ENCODE measurements around the gene MICAL3.

Gene MICAL3

DNA sequence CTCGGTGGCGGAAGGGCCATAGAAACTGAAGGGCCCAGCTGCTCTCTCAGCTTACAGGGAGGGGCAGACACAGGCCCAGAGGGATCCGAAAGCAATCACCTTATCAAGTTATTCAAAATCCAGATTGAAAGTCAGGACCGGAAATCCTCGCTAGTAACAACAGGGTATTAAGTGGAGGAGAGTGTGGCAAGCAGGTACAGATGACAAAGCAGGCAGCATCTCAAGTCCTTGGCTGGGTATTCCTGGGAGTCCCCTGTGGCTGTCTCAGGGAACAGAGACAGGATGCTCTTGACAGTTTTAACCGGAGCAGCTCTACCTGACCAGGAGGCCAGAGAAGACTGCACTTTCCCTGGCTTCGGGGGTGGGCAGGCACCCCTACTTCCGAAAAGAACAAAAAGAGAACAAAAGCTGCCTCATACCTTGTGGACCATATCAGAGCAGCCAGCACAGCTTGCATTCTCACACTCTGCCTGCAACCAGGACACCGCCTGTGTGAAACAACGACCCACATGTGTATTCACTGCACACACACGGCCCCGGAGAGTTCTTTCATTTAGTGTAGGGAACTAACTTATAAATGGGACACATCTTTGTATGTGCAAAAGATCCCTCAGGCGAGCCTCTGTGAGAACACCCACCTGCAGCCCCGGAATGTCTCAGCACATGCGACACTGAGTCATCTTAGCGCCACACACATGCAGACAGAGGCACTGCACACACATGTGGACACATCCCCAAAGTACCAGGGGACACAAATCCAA lies 78.3 kb downstream of the MICAL3 start:
- Histone ChIP-seq H3K36me3 (ENCODE audit: control insufficient read depth, insufficient read depth, low read length) (no peaks in the 10 kb centered on the region), H3K4me3 (ENCODE audit: low read length) (no peak overlapping the region), H3K4me1 (ENCODE audit: control insufficient read depth, insufficient read depth, low read length) (peaks cover 4% of the 10 kb centered on the region; the same call in 1 of the 2 replicates), H3K9me3 (ENCODE audit: control insufficient read depth, insufficient read depth, low read length) (no peaks in the 10 kb centered on the region), H3K27ac (ENCODE audit: low read length) (no peak overlapping the region), H3K27me3 (ENCODE audit: control insufficient read depth, insufficient read depth, low read length) (no peaks in the 10 kb centered on the region)
- WGBS (ENCODE audit: insufficient coverage, insufficient read length), result no CpG with 5 or more reads among the region's 16 CpGs
- no peak for DNase-seq (ENCODE audit: low read depth, low spot score)

- H3K4me3 ChIP-seq (ENCODE audit: low read length), result no peak overlapping the region
- no peaks in the 10 kb centered on the region for H3K27me3 ChIP-seq (ENCODE audit: control insufficient read depth, insufficient read depth, low read length)
- no peaks in the 10 kb centered on the region for H3K9me3 ChIP-seq (ENCODE audit: control insufficient read depth, insufficient read depth, low read length)
- H3K27ac ChIP-seq (ENCODE audit: low read length), result no peak overlapping the region
- WGBS (ENCODE audit: insufficient coverage, insufficient read length), result no CpG with 5 or more reads among the region's 15 CpGs
- no peak for DNase-seq (ENCODE audit: low read depth, low spot score)
- H3K4me1 ChIP-seq (ENCODE audit: control insufficient read depth, insufficient read depth, low read length), result peaks cover 4% of the 10 kb centered on the region; the same call in 1 of the 2 replicates
- H3K36me3 ChIP-seq (ENCODE audit: control insufficient read depth, insufficient read depth, low read length), result no peaks in the 10 kb centered on the region
These were observed 79.0 kb downstream of the MICAL3 start for GRCh38 chr22:17945156-17945887.

DNA sequence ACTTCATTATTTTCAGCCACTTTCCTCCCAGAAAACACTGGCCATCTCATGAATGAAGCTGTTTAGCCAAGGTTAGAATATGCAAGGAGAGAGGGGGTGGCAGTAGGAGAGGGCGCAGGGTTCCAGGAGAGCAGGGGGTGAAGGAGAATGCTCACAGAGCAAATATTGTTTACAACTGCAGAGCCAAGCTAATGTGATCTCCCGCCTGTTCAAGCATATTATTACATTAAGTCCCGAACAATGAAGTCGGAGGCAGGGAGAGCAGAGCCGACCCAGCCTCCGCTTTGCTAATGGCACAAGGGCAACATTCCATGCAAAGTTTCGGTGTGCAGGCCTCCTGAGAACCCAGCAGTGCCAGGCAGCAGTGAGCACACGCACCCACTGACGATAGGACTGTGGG lies 80.1 kb downstream of the MICAL3 start:
- no peaks in the 10 kb centered on the region for H3K36me3 ChIP-seq (ENCODE audit: control insufficient read depth, insufficient read depth, low read length)
- H3K27me3 ChIP-seq (ENCODE audit: control insufficient read depth, insufficient read depth, low read length), result no peaks in the 10 kb centered on the region
- no peaks in the 10 kb centered on the region for H3K9me3 ChIP-seq (ENCODE audit: control insufficient read depth, insufficient read depth, low read length)
- H3K27ac ChIP-seq (ENCODE audit: low read length), result no peak overlapping the region
- no CpG with 5 or more reads among the region's 9 CpGs for WGBS (ENCODE audit: insufficient coverage, insufficient read length)
- no peak for DNase-seq (ENCODE audit: low read depth, low spot score)
- peaks cover 4% of the 10 kb centered on the region; the same call in 1 of the 2 replicates for H3K4me1 ChIP-seq (ENCODE audit: control insufficient read depth, insufficient read depth, low read length)
- no peak overlapping the region for H3K4me3 ChIP-seq (ENCODE audit: low read length)

DNA sequence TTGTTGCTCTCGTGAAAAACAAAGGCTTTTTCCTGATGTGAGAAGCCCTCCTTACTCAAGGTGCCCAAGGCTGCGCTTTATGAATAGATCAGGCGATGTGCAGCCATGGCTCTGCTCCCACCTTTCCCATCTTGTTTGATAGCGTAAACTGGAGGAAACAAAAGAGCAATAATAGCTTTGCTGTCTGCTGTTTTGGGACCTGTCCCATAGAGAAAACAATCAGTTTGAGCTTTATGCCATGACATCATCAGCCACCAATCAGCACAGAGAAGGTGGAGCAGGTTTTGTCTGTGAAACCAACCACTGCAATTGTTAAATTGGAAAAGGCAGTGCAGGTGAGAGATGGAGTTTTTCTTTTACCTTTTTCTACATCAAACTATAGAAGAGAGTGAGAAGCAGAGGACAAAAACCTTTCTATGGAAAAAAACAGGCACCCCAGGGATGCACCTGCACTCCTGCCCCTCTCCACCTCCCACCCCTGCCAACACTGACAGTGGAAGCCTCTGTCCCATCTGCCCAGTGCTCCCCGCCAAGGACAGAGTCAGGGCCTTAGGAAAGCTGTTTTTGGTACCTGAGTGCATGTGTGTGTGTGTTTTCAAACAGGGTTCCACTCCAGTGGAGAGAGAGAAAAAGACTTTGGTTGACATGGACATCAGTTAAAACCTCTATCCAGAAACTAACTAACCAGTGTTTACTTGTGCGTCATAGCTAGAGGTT lies 80.7 kb downstream of the MICAL3 start:
- H3K27me3 ChIP-seq (ENCODE audit: control insufficient read depth, insufficient read depth, low read length), result no peaks in the 10 kb centered on the region
- H3K36me3 ChIP-seq (ENCODE audit: control insufficient read depth, insufficient read depth, low read length), result no peaks in the 10 kb centered on the region
- H3K4me1 ChIP-seq (ENCODE audit: control insufficient read depth, insufficient read depth, low read length), result peaks cover 4% of the 10 kb centered on the region; the same call in 1 of the 2 replicates
- H3K4me3 ChIP-seq (ENCODE audit: low read length), result no peak overlapping the region
- no peak overlapping the region for H3K27ac ChIP-seq (ENCODE audit: low read length)
- no peak for DNase-seq (ENCODE audit: low read depth, low spot score)
- H3K9me3 ChIP-seq (ENCODE audit: control insufficient read depth, insufficient read depth, low read length), result no peaks in the 10 kb centered on the region
- WGBS (ENCODE audit: insufficient coverage, insufficient read length), result no CpG with 5 or more reads among the region's 6 CpGs

DNA sequence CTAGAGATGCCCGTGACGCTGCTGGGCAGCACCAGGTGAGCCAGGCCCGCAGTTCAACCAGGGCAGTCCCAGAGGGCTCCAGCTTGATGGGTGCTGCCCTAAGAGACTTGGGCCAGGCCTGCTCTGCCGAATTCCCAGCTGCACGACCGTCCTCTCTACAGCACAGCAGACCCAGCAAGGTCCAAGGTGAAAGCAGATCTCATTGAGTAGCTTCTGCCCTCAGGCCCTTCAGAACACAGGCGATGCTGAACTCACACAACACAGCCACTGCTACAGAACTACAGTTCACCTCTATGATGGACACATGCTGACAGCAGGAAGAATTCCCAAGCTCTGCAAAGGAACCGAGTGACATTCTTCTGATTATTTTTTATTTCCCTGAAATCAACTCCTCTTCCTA lies 81.6 kb downstream of the MICAL3 start:
- no peaks in the 10 kb centered on the region for H3K27me3 ChIP-seq (ENCODE audit: control insufficient read depth, insufficient read depth, low read length)
- no peak overlapping the region for H3K4me3 ChIP-seq (ENCODE audit: low read length)
- H3K36me3 ChIP-seq (ENCODE audit: control insufficient read depth, insufficient read depth, low read length), result no peaks in the 10 kb centered on the region
- no peak overlapping the region for H3K27ac ChIP-seq (ENCODE audit: low read length)
- DNase-seq (ENCODE audit: low read depth, low spot score), result no peak
- WGBS (ENCODE audit: insufficient coverage, insufficient read length), result no CpG with 5 or more reads among the region's 8 CpGs
- H3K9me3 ChIP-seq (ENCODE audit: control insufficient read depth, insufficient read depth, low read length), result no peaks in the 10 kb centered on the region
- peaks cover 4% of the 10 kb centered on the region; the same call in 1 of the 2 replicates for H3K4me1 ChIP-seq (ENCODE audit: control insufficient read depth, insufficient read depth, low read length)

DNA sequence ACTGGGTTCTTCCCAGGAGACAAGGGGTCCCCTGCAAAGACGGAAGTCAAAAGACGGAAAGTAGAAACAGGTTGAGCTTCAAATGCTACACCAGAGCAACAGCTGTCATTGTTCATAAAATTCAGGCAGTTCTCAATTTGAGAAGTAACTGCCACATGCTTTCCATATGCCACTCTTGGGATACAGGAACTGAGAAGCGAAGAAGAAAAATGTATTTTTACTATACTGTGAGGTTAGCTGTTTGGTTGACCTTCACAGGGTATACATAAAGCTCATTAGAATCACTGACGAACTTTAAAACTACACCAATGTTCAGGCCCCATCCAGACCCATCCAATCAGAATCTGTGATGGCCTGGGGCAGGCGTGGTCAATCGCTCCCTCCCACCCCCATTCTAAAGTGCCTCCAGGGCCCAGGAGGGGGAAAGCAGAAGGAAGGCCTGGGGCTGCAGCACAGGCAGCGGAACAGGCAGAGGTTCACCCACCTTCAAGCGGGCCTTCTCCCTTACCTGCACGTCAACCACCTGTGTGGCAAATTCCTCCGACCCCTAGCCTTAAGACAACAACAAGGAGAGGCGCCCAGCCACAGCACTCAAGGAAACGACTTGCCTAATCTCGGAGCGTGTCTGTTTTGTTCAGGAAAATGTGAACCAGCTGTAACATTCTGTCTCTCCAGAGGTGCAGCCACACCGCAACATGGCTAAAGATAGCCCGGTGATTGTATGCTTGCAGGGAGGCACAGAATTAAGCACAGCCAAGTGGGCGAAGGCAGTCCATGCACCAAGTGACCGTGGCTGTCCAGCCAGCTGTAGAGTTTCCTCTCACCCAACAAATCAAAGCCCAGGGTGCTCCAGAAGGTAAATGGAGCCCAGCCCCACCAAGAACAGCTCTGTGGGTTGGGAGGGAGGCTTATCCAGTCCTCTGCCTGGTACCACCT lies 82.6 kb downstream of the MICAL3 start:
- no CpG with 5 or more reads among the region's 18 CpGs for WGBS (ENCODE audit: insufficient coverage, insufficient read length)
- Histone ChIP-seq H3K27me3 (ENCODE audit: control insufficient read depth, insufficient read depth, low read length) (no peaks in the 10 kb centered on the region), H3K4me1 (ENCODE audit: control insufficient read depth, insufficient read depth, low read length) (peaks cover 4% of the 10 kb centered on the region; the same call in 1 of the 2 replicates), H3K9me3 (ENCODE audit: control insufficient read depth, insufficient read depth, low read length) (no peaks in the 10 kb centered on the region), H3K4me3 (ENCODE audit: low read length) (no peak overlapping the region), H3K36me3 (ENCODE audit: control insufficient read depth, insufficient read depth, low read length) (no peaks in the 10 kb centered on the region), H3K27ac (ENCODE audit: low read length) (no peak overlapping the region)
- DNase-seq (ENCODE audit: low read depth, low spot score), result no peak

- no peak overlapping the region for H3K4me3 ChIP-seq (ENCODE audit: low read length)
- H3K9me3 ChIP-seq (ENCODE audit: control insufficient read depth, insufficient read depth, low read length), result no peaks in the 10 kb centered on the region
These were observed 84.8 kb downstream of the MICAL3 start for GRCh38 chr22:17939579-17939978.

DNA sequence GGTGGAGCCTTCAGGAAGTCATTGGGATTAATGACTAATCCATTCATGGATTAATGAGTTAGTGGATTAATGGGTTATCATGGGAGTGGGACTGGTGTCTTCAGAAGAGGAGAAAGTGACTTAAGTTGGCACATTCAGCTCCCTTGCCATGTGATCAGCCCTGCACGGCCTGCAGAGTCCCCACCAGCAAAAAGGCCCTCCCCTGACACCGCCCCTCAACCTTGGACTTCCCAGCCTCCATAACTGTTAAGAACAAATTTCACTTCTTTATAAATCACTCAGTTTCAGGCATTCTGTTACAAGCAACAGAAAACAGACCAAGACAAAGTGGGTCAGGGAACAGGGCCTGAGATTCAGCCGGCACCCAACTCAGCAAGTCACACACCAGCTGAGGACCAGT lies 85.3 kb downstream of the MICAL3 start:
- no CpG with 5 or more reads among the region's 3 CpGs for WGBS (ENCODE audit: insufficient coverage, insufficient read length)
- H3K36me3 ChIP-seq (ENCODE audit: control insufficient read depth, insufficient read depth, low read length), result no peaks in the 10 kb centered on the region
- no peaks in the 10 kb centered on the region for H3K27me3 ChIP-seq (ENCODE audit: control insufficient read depth, insufficient read depth, low read length)
- H3K27ac ChIP-seq (ENCODE audit: low read length), result no peak overlapping the region
- H3K4me3 ChIP-seq (ENCODE audit: low read length), result no peak overlapping the region
- no peaks in the 10 kb centered on the region for H3K9me3 ChIP-seq (ENCODE audit: control insufficient read depth, insufficient read depth, low read length)
- 0 out of 2 replicates have a peak, but pooled peaks cover 3% of the 10 kb centered on the region for H3K4me1 ChIP-seq (ENCODE audit: control insufficient read depth, insufficient read depth, low read length)
- no peak for DNase-seq (ENCODE audit: low read depth, low spot score)

More at GRCh38 chr22:17939579-17939978, 84.8 kb downstream of the MICAL3 start:
- DNase-seq (ENCODE audit: low read depth, low spot score), result no peak
- 0 out of 2 replicates have a peak, but pooled peaks cover 4% of the 10 kb centered on the region for H3K4me1 ChIP-seq (ENCODE audit: control insufficient read depth, insufficient read depth, low read length)
- no peak overlapping the region for H3K27ac ChIP-seq (ENCODE audit: low read length)
- no peaks in the 10 kb centered on the region for H3K27me3 ChIP-seq (ENCODE audit: control insufficient read depth, insufficient read depth, low read length)
- H3K36me3 ChIP-seq (ENCODE audit: control insufficient read depth, insufficient read depth, low read length), result no peaks in the 10 kb centered on the region
- no CpG with 5 or more reads among the region's 4 CpGs for WGBS (ENCODE audit: insufficient coverage, insufficient read length)

- no peak overlapping the region for H3K4me3 ChIP-seq (ENCODE audit: low read length)
- WGBS (ENCODE audit: insufficient coverage, insufficient read length), result no CpG with 5 or more reads among the region's 8 CpGs
- no peak overlapping the region for H3K27ac ChIP-seq (ENCODE audit: low read length)
- H3K9me3 ChIP-seq (ENCODE audit: control insufficient read depth, insufficient read depth, low read length), result no peaks in the 10 kb centered on the region
- H3K36me3 ChIP-seq (ENCODE audit: control insufficient read depth, insufficient read depth, low read length), result no peaks in the 10 kb centered on the region
- 0 out of 2 replicates have a peak, but pooled peaks cover 3% of the 10 kb centered on the region for H3K4me1 ChIP-seq (ENCODE audit: control insufficient read depth, insufficient read depth, low read length)
- DNase-seq (ENCODE audit: low read depth, low spot score), result no peak
- no peaks in the 10 kb centered on the region for H3K27me3 ChIP-seq (ENCODE audit: control insufficient read depth, insufficient read depth, low read length)
These were observed 85.9 kb downstream of the MICAL3 start for GRCh38 chr22:17938484-17938924.

Data from iPS DF 6.9 (cell line).